Mesothelial cell of epicardium (in vitro differentiated cells): ENCODE data around the gene SEH1L. TPM values are rescaled to one million over a fixed set of nuclear protein-coding genes. Genes with fewer than 3 reads are reported as not detected.

Experiments used
- DNase-seq, 2 experiments: peaks; one replicate each; pipeline ENCODE4 v3.0.0; 2021; ENCODE audit warnings: low spot score in 2 of 2; ENCODE audit not compliant: unreplicated experiment in 2 of 2
- H3K27ac Mint-ChIP-seq: 2 replicates; pipeline ENCODE4 v1.8.0; 2021; ENCODE audit warnings: mixed read lengths
- H3K27me3 Mint-ChIP-seq: 2 replicates; pipeline ENCODE4 v1.8.0; 2021; ENCODE audit warnings: low read depth, mixed read lengths
- H3K36me3 Mint-ChIP-seq: 2 replicates; pipeline ENCODE4 v1.8.0; 2021; ENCODE audit warnings: mixed read lengths
- H3K4me1 Mint-ChIP-seq: 2 replicates; pipeline ENCODE4 v1.8.0; 2021; ENCODE audit warnings: mixed read lengths
- H3K4me3 Mint-ChIP-seq: 2 replicates; pipeline ENCODE4 v1.8.0; 2021; ENCODE audit warnings: mild to moderate bottlenecking, moderate library complexity, mixed read lengths
- H3K9me3 Mint-ChIP-seq: 2 replicates; pipeline ENCODE4 v1.8.0; 2021; ENCODE audit warnings: mixed read lengths
- total RNA-seq: library from RNA; stranded (reverse); gene quantifications from 3 replicates; pipeline ENCODE4 v1.2.1, GENCODE V29; 2021
- TF ChIP-seq, protein P1 (sequence below): fragments of 200-600 bp; sonication (generic); IDR thresholded peaks from one replicate; pipeline ENCODE4 v1.5.0; 2021; ENCODE audit warnings: antibody characterized with exemption; ENCODE audit not compliant: unreplicated experiment

SEH1L gene
- total RNA-seq, 1 donor from 2014 or later = 51.5 TPM

DNA sequence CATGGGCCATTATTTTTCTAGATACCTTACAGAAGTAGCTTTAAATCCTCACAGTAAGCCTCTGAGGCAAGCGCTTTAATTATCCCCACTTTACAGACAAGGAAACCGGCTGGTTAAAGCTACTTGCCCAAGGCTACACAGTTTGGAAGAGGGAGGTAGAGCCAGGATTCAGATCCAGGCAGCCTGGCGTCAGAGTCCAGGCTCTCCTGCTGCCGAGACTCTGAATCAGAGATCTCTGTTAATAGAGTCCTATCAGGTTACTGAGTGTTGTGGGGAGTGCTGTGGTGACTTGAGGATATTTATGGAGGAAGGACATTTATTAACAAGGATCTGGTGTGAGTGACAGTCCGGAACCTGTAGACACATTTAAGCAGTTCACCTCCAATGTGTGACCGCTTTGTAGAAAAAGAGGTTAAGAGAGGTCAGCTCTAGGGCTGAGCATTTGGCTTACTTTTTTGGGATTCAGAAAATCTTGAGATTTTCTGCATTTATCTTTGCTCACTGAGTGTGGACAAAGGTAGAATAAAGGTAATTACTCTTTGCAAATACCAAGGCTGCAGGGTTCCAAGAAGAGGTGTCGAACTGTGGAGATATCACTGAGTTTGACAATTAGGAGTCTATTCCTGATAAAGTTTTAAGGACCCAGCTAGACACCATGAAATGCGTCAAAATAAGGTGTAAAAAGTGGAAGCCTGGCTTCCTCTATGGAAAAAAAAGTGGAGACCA is 41.7 kb downstream of the SEH1L start:
- Mint-ChIP-seq H3K9me3 (no peaks in the 10 kb centered on the region), H3K4me3 (peak overlapping the region; percentile 90), H3K36me3 (peaks cover 5% of the 10 kb centered on the region), H3K27me3 (no peaks in the 10 kb centered on the region), H3K27ac (peak overlapping the region; percentile 97), H3K4me1 (peaks cover 22% of the 10 kb centered on the region)
- no peak for DNase-seq
- TF ChIP-seq, protein P1, sequence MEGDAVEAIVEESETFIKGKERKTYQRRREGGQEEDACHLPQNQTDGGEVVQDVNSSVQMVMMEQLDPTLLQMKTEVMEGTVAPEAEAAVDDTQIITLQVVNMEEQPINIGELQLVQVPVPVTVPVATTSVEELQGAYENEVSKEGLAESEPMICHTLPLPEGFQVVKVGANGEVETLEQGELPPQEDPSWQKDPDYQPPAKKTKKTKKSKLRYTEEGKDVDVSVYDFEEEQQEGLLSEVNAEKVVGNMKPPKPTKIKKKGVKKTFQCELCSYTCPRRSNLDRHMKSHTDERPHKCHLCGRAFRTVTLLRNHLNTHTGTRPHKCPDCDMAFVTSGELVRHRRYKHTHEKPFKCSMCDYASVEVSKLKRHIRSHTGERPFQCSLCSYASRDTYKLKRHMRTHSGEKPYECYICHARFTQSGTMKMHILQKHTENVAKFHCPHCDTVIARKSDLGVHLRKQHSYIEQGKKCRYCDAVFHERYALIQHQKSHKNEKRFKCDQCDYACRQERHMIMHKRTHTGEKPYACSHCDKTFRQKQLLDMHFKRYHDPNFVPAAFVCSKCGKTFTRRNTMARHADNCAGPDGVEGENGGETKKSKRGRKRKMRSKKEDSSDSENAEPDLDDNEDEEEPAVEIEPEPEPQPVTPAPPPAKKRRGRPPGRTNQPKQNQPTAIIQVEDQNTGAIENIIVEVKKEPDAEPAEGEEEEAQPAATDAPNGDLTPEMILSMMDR = no peak

DNA sequence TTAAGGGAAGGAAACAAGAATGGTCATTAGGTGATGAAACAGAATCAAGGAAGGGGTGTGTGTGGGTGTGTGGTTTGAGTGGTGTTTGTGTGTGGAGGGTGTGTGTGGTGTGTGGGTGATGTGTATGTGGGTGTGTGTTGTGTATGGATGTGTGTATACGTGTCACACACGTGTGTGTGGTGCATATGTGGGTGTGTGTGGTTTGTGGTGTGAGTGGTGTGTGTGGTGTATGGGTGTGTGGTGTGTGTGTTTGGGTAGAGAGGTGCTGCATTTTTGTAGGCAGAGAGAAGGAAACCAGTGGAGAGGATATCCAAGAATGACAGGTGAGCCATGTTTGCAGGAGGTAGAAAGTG is 42.3 kb downstream of the SEH1L start:
- no peaks in the 10 kb centered on the region for H3K9me3 Mint-ChIP-seq
- H3K36me3 Mint-ChIP-seq = peaks cover 3% of the 10 kb centered on the region
- H3K27me3 Mint-ChIP-seq = no peaks in the 10 kb centered on the region
- DNase-seq = no peak
- peak overlapping the region; percentile 90 for H3K4me3 Mint-ChIP-seq
- peak overlapping the region; percentile 97 for H3K27ac Mint-ChIP-seq
- H3K4me1 Mint-ChIP-seq = peaks cover 22% of the 10 kb centered on the region
- TF ChIP-seq, protein P1 = no peak

DNA sequence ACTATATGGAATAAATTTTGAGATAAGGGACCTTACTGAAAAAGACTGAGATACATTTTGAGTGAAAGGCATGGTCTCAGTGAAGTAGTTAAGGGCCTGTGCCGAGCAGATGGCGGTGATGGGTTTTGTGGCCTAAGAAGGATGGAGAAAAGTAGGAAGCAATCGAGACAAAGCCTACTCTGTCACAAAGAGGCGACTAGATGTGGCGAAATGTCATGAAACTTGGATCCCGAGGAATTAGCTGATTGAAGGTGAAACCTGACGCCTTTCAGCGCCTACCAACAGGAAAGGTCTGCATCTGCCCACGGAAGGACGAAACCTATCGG is 42.8 kb downstream of the SEH1L start:
- TF ChIP-seq, protein P1 = no peak
- H3K4me1 Mint-ChIP-seq = peaks cover 22% of the 10 kb centered on the region
- H3K36me3 Mint-ChIP-seq = no peaks in the 10 kb centered on the region
- H3K4me3 Mint-ChIP-seq = peak overlapping the region; percentile 90
- no peak for DNase-seq
- peak overlapping the region; percentile 97 for H3K27ac Mint-ChIP-seq
- H3K27me3 Mint-ChIP-seq = no peaks in the 10 kb centered on the region
- no peaks in the 10 kb centered on the region for H3K9me3 Mint-ChIP-seq

DNA sequence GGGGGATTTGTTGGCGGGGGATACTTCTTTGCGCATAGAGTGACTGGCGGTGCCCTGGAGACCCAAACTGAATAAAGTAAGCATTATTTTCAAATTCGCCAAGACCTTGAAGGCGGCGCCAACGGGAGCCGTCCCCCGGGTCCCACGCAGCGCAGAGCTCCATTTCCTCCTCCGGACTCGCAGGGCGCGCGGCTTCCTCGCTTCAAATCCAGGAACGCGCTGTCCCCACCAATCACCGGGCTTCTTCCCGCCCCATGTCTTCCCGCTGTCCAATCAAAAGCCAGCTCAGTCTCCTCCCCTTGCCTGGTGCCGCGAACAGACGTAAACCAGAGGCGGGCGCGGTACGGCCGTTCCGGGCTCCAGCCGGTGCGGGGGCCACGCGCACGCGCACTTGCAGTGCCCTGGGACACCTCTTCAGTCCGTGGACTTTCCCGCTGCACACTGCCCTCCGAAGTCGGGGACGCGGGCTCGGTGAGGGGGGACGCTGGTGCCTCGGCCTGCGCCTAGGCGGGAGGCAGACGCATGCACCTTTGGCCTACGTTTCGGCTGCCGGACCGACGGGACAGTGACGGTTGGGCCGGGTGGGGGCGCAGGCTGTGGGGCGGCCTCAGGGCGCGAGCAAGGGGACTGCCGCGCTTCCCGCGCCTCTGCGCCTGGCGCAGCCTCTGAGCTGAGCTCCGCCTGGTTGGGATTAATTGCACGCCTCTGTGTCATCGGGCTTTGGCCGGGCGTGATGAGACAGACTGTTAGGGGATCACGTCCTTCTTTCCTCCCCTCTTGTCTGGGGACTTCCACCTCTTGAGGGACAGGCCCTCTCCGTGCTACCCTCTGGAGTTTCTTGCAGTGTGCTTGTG is 43.4 kb downstream of the SEH1L start, which contains the start of gene CEP192:
CEP192 (plus strand) TSS at position 396 of the 854 bp plus-strand sequence. CDS start 8,063 bp downstream, outside the sequence.
- Mint-ChIP-seq H3K4me1 (peaks cover 22% of the 10 kb centered on the region), H3K27ac (peak within 1 kb of the TSS; percentile 97), H3K4me3 (peak within 1 kb of the TSS; percentile 90), H3K27me3 (no peaks in the 10 kb centered on the region), H3K9me3 (no peaks in the 10 kb centered on the region), H3K36me3 (no peaks in the 10 kb centered on the region)
- TF ChIP-seq, protein P1 = no peak
- DNase-seq = peak; percentile 95 to 97

DNA sequence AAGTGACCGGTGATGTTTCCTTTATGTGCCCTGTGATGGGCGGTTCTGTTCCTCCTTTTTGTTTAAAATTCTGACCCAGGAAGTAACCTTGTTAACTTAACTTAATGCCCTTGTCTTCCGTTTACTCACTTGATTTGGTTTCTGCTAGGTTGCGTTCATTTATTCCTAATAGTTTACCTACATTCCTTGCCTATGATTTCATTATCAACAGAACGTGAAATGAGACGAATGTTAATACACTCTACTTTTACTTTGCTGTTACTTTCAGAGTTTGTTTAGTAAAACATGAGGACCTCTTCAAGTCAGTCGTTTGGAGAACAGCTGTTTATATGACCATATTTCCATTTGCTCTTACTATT is 44.0 kb downstream of the SEH1L start:
- Mint-ChIP-seq H3K4me1 (peaks cover 22% of the 10 kb centered on the region), H3K36me3 (no peaks in the 10 kb centered on the region), H3K4me3 (peak overlapping the region; percentile 90), H3K27me3 (no peaks in the 10 kb centered on the region), H3K27ac (peak overlapping the region; percentile 97), H3K9me3 (no peaks in the 10 kb centered on the region)
- DNase-seq = no peak
- TF ChIP-seq, protein P1 = no peak
